Activated naive CD4-positive, alpha-beta T cell treated with anti-CD3 and anti-CD28 coated beads for 36 hours (primary cell): ENCODE data around the gene KYNU. TPM values are rescaled to one million over a fixed set of nuclear protein-coding genes. Genes with fewer than 3 reads are reported as not detected.
"Not testable (repeated sequence)": the region's sequence is repeated elsewhere in the genome, so short reads cannot be mapped to it uniquely, and the experiment has no call there.

Experiments used
- CTCF ChIA-PET: fragments of 350-600 bp; sonication (Branson Sonifier 250); formaldehyde crosslinking; loops from one replicate; lab custom pipeline; 2021; ENCODE audit warnings: antibody characterized with exemption; lab: Charles Lee
- DNase-seq: peaks from one replicate; pipeline ENCODE4 v3.0.0-alpha.2; 2020
- H3K27ac Mint-ChIP-seq: one replicate; pipeline ENCODE4 v1.8.0; 2021; ENCODE audit warnings: mild to moderate bottlenecking, mixed read lengths
- H3K27me3 Mint-ChIP-seq: one replicate; pipeline ENCODE4 v1.8.0; 2021; ENCODE audit warnings: low read depth, mixed read lengths
- H3K36me3 Mint-ChIP-seq: one replicate; pipeline ENCODE4 v1.8.0; 2021; ENCODE audit warnings: low read depth, mixed read lengths
- H3K4me1 Mint-ChIP-seq: one replicate; pipeline ENCODE4 v1.8.0; 2021; ENCODE audit warnings: low read depth, mixed read lengths
- H3K4me3 Mint-ChIP-seq: one replicate; pipeline ENCODE4 v1.8.0; 2021; ENCODE audit warnings: mild to moderate bottlenecking, moderate library complexity, mixed read lengths
- H3K9me3 Mint-ChIP-seq: one replicate; pipeline ENCODE4 v1.8.0; 2021; ENCODE audit warnings: mixed read lengths
- intact Hi-C: fragments of 100-400 bp; cut with micrococcal nuclease; formaldehyde crosslinking; loops from one replicate; pipeline ENCODE4 v1.15.1; 2023
- total RNA-seq, 2 experiments: library from RNA; stranded (reverse); gene quantifications; one replicate each; pipeline ENCODE4 v1.2.3, GENCODE V29; 2021

KYNU gene
- total RNA-seq, 2 experiments from 2014 or later: not detected

DNA sequence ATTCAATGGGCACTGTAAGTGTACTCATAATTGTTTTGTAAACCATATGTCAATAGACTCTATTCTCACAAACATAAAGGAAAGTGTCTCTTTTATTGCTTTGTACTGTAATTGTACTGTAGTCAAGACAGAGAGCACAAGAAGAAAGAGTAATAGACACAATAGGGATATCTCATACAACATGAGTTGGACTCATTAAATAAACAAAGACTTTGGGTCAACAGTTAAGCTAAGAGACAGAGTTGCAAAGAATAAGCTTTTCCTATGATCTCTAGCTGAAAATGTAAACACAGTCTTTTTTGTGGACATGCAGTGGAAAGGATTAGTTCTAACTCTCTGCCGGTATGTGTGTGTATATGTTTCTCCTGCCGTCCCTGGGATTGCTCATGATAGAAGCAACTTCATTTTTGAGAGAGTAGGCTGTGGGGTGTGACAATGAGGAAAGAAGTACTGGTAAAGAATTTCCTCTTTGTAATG is 13.9 kb upstream of the KYNU start:
- no peaks in the 10 kb centered on the region for H3K36me3 Mint-ChIP-seq
- H3K4me1 Mint-ChIP-seq: no peaks in the 10 kb centered on the region
- no peak overlapping the region for H3K27ac Mint-ChIP-seq
- DNase-seq: no peak
- H3K27me3 Mint-ChIP-seq: no peaks in the 10 kb centered on the region
- no peaks in the 10 kb centered on the region for H3K9me3 Mint-ChIP-seq
- intact Hi-C loops: no loop called here
- H3K4me3 Mint-ChIP-seq: no peak overlapping the region
- CTCF ChIA-PET: no interaction called here

- DNase-seq, H3K9me3 Mint-ChIP-seq, H3K27me3 Mint-ChIP-seq, H3K27ac Mint-ChIP-seq, CTCF ChIA-PET, H3K4me1 Mint-ChIP-seq, intact Hi-C loops, H3K4me3 Mint-ChIP-seq, H3K36me3 Mint-ChIP-seq: not testable (repeated sequence)
These were observed 12.9 kb upstream of the KYNU start for GRCh38 chr2:142864605-142865004.

- H3K27ac Mint-ChIP-seq: no peak overlapping the region
- H3K27me3 Mint-ChIP-seq: no peaks in the 10 kb centered on the region
- H3K36me3 Mint-ChIP-seq: no peaks in the 10 kb centered on the region
- H3K4me1 Mint-ChIP-seq: no peaks in the 10 kb centered on the region
- H3K9me3 Mint-ChIP-seq: no peaks in the 10 kb centered on the region
- intact Hi-C loops: no loop called here
- DNase-seq: no peak
- CTCF ChIA-PET: no interaction called here
- H3K4me3 Mint-ChIP-seq: no peak overlapping the region
These were observed 11.5 kb upstream of the KYNU start for GRCh38 chr2:142865924-142866323.

DNA sequence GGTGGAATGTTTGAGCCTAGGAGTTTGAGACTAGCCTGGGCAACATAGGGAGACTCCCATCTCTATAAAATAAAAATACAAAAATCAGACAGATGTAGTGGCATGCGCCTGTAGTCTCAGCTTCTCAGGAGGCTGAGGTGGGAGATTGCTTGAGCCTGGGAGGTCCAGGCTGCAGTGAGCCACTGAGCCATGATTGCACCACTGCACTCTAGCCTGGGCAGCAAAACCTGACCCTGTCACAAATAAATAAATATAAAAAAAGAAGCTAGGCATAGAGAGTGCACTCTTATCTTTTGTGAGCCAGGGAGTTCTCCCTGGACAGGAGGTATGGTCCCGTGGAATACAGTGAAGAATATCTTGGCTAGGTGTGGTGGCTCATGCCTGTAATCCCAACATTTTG is 11.0 kb upstream of the KYNU start:
- Mint-ChIP-seq H3K4me1 (no peaks in the 10 kb centered on the region), H3K27me3 (no peaks in the 10 kb centered on the region), H3K36me3 (no peaks in the 10 kb centered on the region), H3K9me3 (no peaks in the 10 kb centered on the region), H3K27ac (no peak overlapping the region), H3K4me3 (no peak overlapping the region)
- no peak for DNase-seq
- CTCF ChIA-PET: no interaction called here
- intact Hi-C loops: no loop called here

DNA sequence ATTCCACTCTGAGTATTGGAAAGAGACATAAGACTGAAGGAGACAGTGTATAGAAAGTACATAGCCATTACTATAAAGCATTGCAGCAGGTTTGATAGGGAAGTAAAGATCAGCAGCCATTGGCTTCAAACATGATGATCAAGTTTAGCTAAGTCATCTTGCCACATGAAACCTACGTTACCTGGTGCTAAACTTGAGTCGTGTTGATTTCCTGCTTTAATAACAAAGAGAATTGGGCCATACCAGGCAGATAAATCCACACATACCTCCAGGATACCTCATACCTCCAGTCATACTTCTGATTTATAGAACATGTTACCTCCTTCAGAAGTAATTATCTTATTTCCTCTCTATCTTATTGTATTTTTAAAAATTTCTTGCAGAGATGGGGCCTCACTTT is 10.3 kb upstream of the KYNU start:
- no peak for DNase-seq
- Mint-ChIP-seq H3K4me1 (no peaks in the 10 kb centered on the region), H3K4me3 (no peak overlapping the region), H3K9me3 (no peaks in the 10 kb centered on the region), H3K27me3 (no peaks in the 10 kb centered on the region), H3K36me3 (no peaks in the 10 kb centered on the region), H3K27ac (no peak overlapping the region)
- CTCF ChIA-PET: no interaction called here
- intact Hi-C loops: no loop called here

GRCh38 chr2:142868229-142868762 is 9.2 kb upstream of the KYNU start:
- no peak for DNase-seq
- H3K27me3 Mint-ChIP-seq: no peaks in the 10 kb centered on the region
- no peak overlapping the region for H3K4me3 Mint-ChIP-seq
- H3K27ac Mint-ChIP-seq: no peak overlapping the region
- CTCF ChIA-PET: no interaction called here
- no peaks in the 10 kb centered on the region for H3K9me3 Mint-ChIP-seq
- no peaks in the 10 kb centered on the region for H3K36me3 Mint-ChIP-seq
- H3K4me1 Mint-ChIP-seq: no peaks in the 10 kb centered on the region
- intact Hi-C loops: no loop called here

DNA sequence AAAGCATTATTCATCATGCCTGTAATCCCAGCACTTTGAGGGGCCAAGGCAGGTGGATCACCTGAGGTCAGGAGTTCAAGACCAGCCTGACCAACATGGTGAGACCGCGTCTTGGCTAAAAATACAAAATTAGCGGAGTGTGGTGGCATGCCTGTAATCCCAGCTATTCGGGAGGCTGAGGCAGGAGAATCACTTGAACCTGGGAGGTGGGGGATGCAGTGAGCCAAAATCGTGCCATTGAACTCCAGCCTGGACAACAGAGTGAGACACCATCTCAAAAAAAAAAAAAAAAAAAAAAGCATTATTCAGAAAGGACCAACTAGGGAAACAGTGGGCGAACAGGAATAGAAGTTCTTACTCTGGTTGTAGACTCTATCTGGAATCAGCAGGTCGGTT is 8.4 kb upstream of the KYNU start:
- H3K27ac Mint-ChIP-seq, H3K9me3 Mint-ChIP-seq, H3K4me1 Mint-ChIP-seq, intact Hi-C loops, DNase-seq, H3K4me3 Mint-ChIP-seq, H3K27me3 Mint-ChIP-seq, CTCF ChIA-PET, H3K36me3 Mint-ChIP-seq: not testable (repeated sequence)

DNA sequence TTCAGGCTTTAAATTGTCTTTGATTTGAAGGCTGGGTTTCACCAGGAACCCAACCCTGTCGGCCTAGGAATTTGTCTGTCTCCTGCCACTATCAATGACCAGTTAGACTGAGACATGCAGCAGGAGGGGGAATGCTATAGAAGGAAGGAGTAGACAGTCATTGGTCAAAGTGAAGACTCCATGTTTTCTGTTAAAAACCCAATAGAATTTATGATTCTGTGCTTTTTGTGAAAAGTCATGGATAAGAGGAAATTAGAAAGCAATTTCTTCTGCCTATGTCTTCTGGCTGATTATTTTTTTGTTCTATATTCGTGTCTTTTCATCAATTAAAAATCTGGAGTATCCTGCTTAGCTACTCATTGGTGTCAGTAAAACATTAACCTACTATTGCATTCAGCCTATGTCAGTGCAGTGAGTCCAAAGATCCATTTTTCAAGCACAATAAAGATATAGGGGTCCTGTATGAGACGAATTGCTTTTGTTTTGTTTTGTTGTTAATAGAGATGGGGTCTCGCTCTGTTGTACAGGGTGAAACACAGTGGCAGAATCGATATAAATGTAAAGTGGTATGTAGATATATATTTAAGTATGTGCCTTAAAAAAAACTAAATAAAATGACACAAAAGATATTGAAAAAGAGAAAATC is 7.9 kb upstream of the KYNU start:
- no peaks in the 10 kb centered on the region for H3K27me3 Mint-ChIP-seq
- DNase-seq: no peak
- CTCF ChIA-PET: no interaction called here
- H3K27ac Mint-ChIP-seq: no peak overlapping the region
- H3K9me3 Mint-ChIP-seq: no peaks in the 10 kb centered on the region
- intact Hi-C loops: no loop called here
- no peak overlapping the region for H3K4me3 Mint-ChIP-seq
- H3K4me1 Mint-ChIP-seq: no peaks in the 10 kb centered on the region
- H3K36me3 Mint-ChIP-seq: no peaks in the 10 kb centered on the region

GRCh38 chr2:142870526-142870925 is 6.9 kb upstream of the KYNU start:
- H3K4me3 Mint-ChIP-seq: no peak overlapping the region
- H3K27me3 Mint-ChIP-seq: no peaks in the 10 kb centered on the region
- no peak for DNase-seq
- H3K36me3 Mint-ChIP-seq: no peaks in the 10 kb centered on the region
- CTCF ChIA-PET: no interaction called here
- H3K9me3 Mint-ChIP-seq: no peaks in the 10 kb centered on the region
- intact Hi-C loops: no loop called here
- H3K4me1 Mint-ChIP-seq: no peaks in the 10 kb centered on the region
- H3K27ac Mint-ChIP-seq: no peak overlapping the region

DNA sequence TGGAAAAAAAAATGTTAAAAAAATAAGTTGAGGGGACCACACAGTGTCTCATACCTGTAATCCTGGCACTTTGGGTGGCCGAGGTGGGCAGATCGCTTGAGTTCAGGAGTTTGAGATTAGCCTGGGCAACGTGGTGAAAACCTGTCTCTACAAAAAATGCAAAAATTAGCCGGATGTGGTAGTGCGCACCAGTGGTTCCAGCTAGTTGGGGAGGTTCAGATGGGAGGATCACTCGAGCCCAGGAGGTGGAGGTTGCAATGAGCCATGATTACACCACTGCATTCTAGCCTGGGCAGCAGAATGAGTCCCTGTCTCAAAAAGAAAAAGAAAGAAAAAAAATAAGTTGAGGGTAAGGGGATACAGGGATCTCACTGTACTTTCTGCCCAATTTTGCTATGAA is 6.1 kb upstream of the KYNU start:
- no peak overlapping the region for H3K27ac Mint-ChIP-seq
- intact Hi-C loops: no loop called here
- no peak overlapping the region for H3K4me3 Mint-ChIP-seq
- CTCF ChIA-PET: no interaction called here
- H3K27me3 Mint-ChIP-seq: no peaks in the 10 kb centered on the region
- H3K4me1 Mint-ChIP-seq: no peaks in the 10 kb centered on the region
- no peaks in the 10 kb centered on the region for H3K36me3 Mint-ChIP-seq
- no peaks in the 10 kb centered on the region for H3K9me3 Mint-ChIP-seq
- no peak for DNase-seq

DNA sequence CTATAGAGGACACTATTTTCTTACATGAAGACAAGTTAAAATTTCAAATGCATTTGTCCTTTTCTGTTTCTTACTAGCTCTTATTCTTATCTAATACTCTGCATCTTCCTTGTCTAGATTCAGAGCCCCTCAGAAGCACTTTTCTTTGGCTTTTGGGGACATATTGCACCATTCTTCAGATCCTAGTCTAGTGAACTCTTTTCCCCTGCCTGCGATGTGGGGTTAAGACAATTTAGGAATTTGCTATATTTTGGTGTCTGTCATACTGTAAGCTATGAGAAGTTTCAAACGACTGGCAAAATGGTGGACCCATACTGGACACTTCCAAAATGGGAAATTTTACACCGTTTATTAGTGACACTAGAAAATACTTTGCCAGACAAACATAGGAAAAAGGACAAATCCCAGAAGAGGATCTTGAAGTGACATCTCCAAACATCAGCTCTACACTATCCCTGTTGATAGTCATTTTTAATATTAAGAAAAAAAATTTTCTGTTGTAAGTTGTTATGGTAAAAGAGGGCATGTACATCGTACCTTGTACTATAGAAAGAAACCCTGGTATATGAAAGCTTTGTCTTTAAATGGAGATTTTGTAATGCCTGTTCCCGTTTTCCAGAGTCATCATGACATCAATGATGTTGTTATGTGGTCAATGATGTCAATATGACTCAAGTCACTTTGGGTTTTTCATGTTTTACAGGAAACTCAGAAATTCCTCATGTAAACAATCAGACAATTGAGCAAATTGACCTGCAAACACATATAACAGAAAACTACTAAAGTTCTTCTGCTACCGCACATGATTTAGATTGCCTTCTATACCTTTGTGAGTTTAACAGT is 4.4 kb upstream of the KYNU start:
- H3K4me3 Mint-ChIP-seq: no peak overlapping the region
- no peaks in the 10 kb centered on the region for H3K9me3 Mint-ChIP-seq
- no peaks in the 10 kb centered on the region for H3K36me3 Mint-ChIP-seq
- CTCF ChIA-PET: no interaction called here
- H3K4me1 Mint-ChIP-seq: no peaks in the 10 kb centered on the region
- intact Hi-C loops: no loop called here
- H3K27ac Mint-ChIP-seq: no peak overlapping the region
- no peaks in the 10 kb centered on the region for H3K27me3 Mint-ChIP-seq
- DNase-seq: no peak

GRCh38 chr2:142873831-142874287 is 3.6 kb upstream of the KYNU start:
- intact Hi-C loops: no loop called here
- CTCF ChIA-PET: no interaction called here
- H3K36me3 Mint-ChIP-seq: no peaks in the 10 kb centered on the region
- H3K4me1 Mint-ChIP-seq: no peaks in the 10 kb centered on the region
- H3K9me3 Mint-ChIP-seq: no peaks in the 10 kb centered on the region
- H3K4me3 Mint-ChIP-seq: no peak overlapping the region
- no peaks in the 10 kb centered on the region for H3K27me3 Mint-ChIP-seq
- DNase-seq: no peak
- no peak overlapping the region for H3K27ac Mint-ChIP-seq
